HG03460 (cell line): Measurements from ENCODE around the gene ALDH8A1.

Experiments used
- ATAC-seq: cut with Tn5 transposase; IDR thresholded peaks from one replicate; pipeline ENCODE4 v1.9.1; 2021; ENCODE audit not compliant: unreplicated experiment

ALDH8A1 gene

GRCh38 chr6:134951494-134952263, 1.8 kb upstream of the ALDH8A1 start:
- no peak for ATAC-seq

DNA sequence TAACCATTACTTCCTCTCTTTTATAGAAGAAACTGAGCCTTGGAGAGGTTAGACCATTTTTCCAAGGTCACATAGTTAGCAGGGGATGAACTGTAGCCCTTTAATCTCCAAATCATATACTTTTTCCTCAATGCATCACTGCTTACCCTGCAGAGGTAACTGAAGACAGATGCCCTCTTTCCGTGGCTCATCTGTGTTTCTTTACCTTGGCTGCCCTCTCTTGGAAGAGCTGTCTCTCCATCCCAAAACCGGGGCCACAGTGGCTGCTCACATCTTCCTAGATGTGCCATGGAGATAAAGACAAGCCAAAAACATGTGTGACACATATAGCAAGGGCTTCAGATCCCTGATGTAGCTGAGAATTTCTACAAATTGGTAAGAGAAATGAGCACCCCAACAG, 581 bp upstream of the ALDH8A1 start:
- ATAC-seq = no peak

DNA sequence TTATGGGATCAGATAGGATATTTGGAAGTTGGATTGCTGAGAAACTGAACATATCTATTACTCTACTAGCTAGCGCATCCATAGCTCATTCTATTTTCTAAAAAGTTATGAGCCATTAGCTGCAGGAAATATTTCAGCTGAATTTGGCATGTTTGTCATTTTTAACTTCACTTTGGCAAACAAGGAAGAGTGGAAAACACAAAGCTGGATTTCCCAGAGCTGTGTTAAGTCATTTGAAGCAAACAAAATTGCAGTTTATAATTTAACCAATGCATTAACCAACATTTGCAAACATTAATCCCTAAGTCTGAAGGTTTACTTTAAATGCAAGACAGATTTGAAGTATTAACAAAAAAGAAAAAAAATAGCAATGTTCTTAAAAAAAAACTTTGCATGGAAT, 1.2 kb downstream of the ALDH8A1 start:
- no peak for ATAC-seq

DNA sequence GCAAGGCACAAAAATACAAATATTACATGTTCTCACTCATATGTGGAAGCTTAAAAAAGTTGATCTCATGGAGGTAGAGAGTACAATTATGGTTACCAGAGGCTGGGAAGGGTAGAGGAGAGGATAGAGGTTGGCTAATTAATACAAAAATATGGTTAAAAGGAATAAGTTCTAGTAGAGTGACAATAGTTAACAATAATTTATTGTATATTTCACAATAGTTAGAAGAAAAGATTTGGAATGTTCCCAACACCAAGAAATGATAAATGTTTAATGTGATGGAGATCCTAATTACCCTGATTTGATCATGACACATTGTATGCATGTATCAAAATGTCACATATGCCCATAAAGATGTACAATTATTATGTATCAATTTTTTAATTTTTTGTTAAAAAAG, 1.8 kb downstream of the ALDH8A1 start:
- ATAC-seq = no peak

DNA sequence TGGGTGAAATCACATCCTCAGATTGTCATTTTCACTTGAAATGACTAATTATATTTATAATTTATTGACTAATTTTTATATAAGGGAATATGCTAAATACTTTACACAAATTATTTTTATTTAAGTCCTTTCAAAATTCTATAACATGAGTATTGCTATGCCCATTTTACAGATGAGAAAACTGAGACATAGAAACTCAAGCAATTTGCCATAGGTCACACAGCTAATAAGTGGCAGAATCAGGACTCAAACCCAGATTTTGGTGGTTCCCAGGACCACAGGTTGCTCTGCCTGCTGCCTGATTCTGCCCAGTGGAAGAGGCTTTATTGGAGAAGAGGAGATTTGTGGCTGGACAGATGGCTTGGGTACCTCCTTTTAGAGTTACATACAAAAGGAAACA, 4.9 kb downstream of the ALDH8A1 start:
- ATAC-seq = no peak

GRCh38 chr6:134943522-134944111, 6.3 kb downstream of the ALDH8A1 start:
- ATAC-seq = no peak

DNA sequence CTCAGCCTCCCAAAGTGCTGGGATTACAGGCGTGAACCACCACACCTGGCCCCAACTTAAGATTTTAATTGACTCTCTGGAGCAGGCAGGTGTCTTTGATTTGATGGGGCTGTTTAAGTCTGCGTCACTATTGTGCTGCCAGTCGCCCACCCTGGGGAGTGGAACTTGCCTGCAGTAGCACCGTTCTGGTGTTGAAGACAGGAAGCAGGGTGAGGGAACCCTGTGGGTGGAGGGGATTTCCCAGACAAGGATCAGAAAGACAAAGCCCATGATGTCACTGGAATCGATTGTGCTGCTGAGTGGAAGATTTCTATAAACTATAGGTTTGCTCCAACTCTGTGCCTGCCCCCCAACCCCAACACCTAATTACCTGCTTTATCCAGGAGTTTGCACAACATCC, 11.0 kb downstream of the ALDH8A1 start:
- no peak for ATAC-seq

DNA sequence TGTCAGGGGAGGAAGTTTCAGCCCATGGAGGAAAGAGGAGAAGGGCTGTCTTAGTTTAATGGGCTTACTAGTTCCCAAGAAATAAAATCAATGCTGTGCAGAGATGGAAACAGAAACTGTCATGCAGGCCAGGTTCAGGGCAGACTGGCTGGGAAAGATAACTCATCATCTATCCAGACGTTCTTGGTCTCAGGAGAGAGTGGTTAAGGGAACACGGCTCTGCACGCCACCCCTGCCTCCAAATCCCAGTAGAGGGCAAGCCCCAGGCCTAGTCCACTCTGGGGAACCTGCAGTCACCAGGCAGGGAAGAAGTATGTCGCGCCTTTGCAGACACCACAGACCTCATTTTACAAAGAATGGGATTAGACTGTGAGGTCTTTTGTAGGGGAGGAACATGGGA, 12.5 kb downstream of the ALDH8A1 start:
- no peak for ATAC-seq

GRCh38 chr6:134936931-134937330, 13.0 kb downstream of the ALDH8A1 start:
- no peak for ATAC-seq

- ATAC-seq = no peak
Observed at GRCh38 chr6:134936476-134936875, 13.4 kb downstream of the ALDH8A1 start.

- ATAC-seq = no peak
Observed at GRCh38 chr6:134934793-134935485, 15.0 kb downstream of the ALDH8A1 start.

DNA sequence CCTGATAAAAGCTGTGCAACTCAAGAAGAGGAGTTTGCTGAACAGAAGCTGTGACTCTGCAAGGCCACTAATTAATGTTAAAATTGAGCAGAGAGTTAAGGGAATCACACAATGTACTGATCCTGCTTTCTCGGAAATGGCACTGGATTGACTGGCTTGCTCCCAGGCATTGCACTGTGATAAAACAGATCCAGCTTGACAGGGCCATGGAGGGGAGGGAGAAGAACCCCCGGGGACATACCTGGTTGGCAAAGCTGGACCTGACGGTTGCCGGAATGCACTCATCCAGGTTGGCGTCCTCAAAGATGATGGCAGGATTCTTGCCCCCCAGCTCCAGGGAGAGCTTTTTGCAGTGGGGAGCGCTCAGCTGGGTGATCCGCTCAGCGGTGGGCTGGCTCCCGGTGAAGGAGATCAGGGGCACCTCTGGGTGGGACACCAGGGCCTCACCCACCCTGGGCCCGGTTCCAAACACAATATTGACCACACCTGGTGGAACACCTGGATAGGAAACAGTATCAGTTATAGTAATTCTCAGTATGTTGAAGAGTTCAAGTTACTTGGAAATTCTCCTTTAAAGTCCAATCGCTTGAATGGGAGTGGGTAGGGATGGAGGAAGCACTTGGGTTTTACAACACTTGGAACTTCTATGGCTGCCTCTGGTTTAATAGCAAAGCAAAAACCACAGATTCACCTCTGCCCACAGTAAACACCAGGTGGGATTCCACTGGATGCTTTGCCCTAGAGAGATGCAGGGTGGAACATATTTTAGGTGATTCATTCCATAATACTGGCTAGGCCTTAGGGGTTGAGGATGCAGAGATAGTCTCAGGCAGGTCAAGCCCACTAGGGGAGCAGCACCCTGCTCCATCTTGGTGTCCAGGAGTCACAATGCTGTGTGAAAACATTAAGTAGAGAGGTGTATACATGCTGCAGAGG, 17.1 kb downstream of the ALDH8A1 start:
- no peak for ATAC-seq

- ATAC-seq = no peak
Observed at GRCh38 chr6:134932098-134932497, 17.8 kb downstream of the ALDH8A1 start.

DNA sequence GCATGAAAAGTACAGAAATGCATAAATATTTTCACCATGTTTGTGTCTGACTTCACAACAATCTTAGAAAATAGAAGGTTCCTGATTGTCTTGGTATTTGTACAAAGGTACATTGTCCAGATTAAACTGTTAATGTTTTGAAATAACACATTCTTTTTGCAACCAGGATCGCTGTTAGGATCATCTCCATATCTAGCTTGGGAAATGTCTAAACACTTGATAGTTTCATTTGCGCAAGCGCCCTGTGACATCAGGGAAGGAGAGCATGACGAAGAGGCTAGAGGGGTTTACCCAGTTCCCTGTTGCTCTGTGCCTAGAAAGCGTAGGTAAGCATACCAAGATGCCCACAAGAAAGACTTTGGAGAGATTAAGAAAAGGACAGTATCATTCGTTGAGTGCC, 19.4 kb downstream of the ALDH8A1 start:
- no peak for ATAC-seq

DNA sequence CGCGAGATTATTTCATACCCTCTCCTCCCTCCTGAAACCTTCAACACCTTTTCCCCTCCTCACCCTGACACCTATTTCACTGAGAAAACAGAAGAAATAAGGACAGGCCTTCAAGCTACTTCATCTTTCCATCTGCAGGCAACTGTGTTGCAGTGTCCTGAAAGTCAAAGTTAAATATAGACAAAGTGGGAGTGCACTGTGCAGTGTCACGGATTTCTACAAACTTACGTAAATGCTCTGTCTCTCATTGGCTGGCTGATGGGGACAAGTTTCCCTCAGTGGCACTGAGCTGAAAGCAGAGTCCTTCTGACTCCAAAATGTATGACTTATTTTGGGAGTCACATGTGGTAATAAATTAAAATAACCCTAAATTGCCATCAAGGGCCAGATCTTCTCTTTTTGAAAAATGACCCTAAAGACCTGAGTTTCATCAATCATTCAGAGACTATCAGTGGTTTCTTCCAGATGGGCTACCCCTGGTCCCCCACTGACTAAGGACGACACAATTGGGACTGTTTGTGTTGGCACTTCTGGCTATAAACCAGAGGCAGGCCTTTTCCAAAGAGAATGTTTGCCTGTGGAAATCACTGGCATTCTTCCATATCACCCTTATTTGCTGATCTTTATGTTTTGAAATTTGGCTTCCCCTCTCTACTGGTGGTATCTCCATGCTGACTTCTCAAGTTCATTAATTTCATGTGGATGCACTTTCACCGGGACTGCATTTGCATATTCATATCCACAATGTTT, 21.6 kb downstream of the ALDH8A1 start:
- ATAC-seq = no peak

DNA sequence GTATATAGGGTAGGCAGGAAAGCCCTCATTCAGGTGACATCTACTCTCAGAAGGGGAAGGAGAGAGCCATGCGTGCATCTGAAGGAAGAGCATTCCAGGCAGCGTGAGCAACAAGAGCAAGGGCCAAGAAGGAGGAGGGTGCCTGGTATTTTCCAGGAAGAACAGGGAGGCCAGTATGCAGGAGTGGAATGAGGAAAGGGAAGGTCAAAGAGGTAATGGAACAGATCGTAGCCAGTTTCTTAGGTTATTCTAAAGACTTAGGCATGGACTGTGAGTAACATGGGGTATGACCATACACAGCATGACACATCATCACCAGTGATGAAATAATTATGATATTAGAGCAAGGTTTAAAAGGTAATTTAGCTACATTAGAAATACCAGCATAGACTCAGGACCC, 24.1 kb downstream of the ALDH8A1 start:
- no peak for ATAC-seq

GRCh38 chr6:134921721-134922261, 28.1 kb downstream of the ALDH8A1 start:
- ATAC-seq = no peak

GRCh38 chr6:134921276-134921675, 28.6 kb downstream of the ALDH8A1 start:
- no peak for ATAC-seq

- no peak for ATAC-seq
Observed at GRCh38 chr6:134920422-134920821, 29.5 kb downstream of the ALDH8A1 start.

- no peak for ATAC-seq
Observed at GRCh38 chr6:134918418-134918961, 31.4 kb downstream of the ALDH8A1 start.
